NCI-H748 (cell line): ENCODE results near the gene RASGRF2.

ENCODE experiments used
- DNase-seq: peaks from one replicate; lab custom pipeline; 2025; ENCODE audit not compliant: unreplicated experiment; lab: John Stamatoyannopoulos, UW

The RASGRF2 gene

GRCh38 chr5:81265101-81265500 is 304.9 kb downstream of the RASGRF2 start:
- DNase-seq = no peak

GRCh38 chr5:81268521-81269196 is 308.5 kb downstream of the RASGRF2 start:
- no peak for DNase-seq

GRCh38 chr5:81269751-81270393 is 309.7 kb downstream of the RASGRF2 start:
- peak; percentile 90 for DNase-seq

GRCh38 chr5:81270394-81271027 is 310.3 kb downstream of the RASGRF2 start:
- DNase-seq = peak; percentile 91
